HepG2 (cell line): ENCODE measurements around the gene MMP24OS. TPM values are rescaled to one million over a fixed set of nuclear protein-coding genes. Genes with fewer than 3 reads are reported as not detected.

Experiments
- CENPX ChIP-seq: sonication (generic); formaldehyde crosslinking; IDR thresholded peaks from 2 replicates; pipeline ENCODE4 v1.9.0; 2021; ENCODE audit warnings: mild to moderate bottlenecking, missing genetic modification reagents, moderate library complexity
- CHD2 ChIP-seq: IDR thresholded peaks from 2 replicates; pipeline ENCODE4 v1.6.1; 2011; ENCODE audit warnings: low read depth, low read length, improper control_type of control experiment
- CREM ChIP-seq, 2 experiments: sonication (generic) in 1 of 2; formaldehyde crosslinking in 1 of 2; IDR thresholded peaks; 2 replicates each; pipeline versions ENCODE4 v1.4.0 to v1.6.1; 2016 to 2020; ENCODE audit warnings: antibody characterized with exemption in 1 of 2, mild to moderate bottlenecking in 1 of 2, missing genetic modification reagents in 1 of 2
- FOXC1 ChIP-seq: sonication (generic); formaldehyde crosslinking; IDR thresholded peaks from 2 replicates; pipeline ENCODE4 v1.8.0; 2022; ENCODE audit warnings: mild to moderate bottlenecking, missing genetic modification reagents, borderline replicate concordance
- GABPA ChIP-seq, 2 experiments: IDR thresholded peaks; 2 replicates each; pipeline ENCODE4 v1.6.1; 2011 to 2016; ENCODE audit warnings: low read depth in 2 of 2, low read length in 1 of 2, missing biosample characterization in 1 of 2, missing genetic modification characterization in 1 of 2
- GABPB1 ChIP-seq: IDR thresholded peaks from 2 replicates; pipeline ENCODE4 v1.6.1; 2016; ENCODE audit warnings: mild to moderate bottlenecking, missing genetic modification reagents, moderate library complexity, missing compliant biosample characterization
- KLF16 ChIP-seq, 2 experiments: sonication (generic) in 1 of 2; formaldehyde crosslinking in 1 of 2; IDR thresholded peaks; 2 replicates each; pipeline versions ENCODE4 v1.6.1 to v1.8.0; 2016 to 2023; ENCODE audit warnings: missing genetic modification reagents in 2 of 2, missing compliant biosample characterization in 1 of 2
- MAZ ChIP-seq, 2 experiments: sonication (generic) in 1 of 2; formaldehyde crosslinking in 1 of 2; IDR thresholded peaks; 2 replicates each; pipeline versions ENCODE4 v1.5.0 to v1.6.1; 2012 to 2020; ENCODE audit warnings: low read depth in 2 of 2, mild to moderate bottlenecking in 2 of 2, borderline replicate concordance in 1 of 2, improper control_type of control experiment in 1 of 2, low read length in 1 of 2, missing genetic modification reagents in 1 of 2, moderate library complexity in 1 of 2
- NPAS2 ChIP-seq: sonication (generic); formaldehyde crosslinking; IDR thresholded peaks from 2 replicates; pipeline ENCODE4 v1.8.0; 2022; ENCODE audit warnings: mild to moderate bottlenecking, missing genetic modification reagents, borderline replicate concordance
- PHF20 ChIP-seq: sonication (generic); formaldehyde crosslinking; IDR thresholded peaks from 2 replicates; pipeline ENCODE4 v1.5.0; 2020; ENCODE audit warnings: mild to moderate bottlenecking, missing genetic modification reagents
- SCMH1 ChIP-seq: sonication (generic); formaldehyde crosslinking; IDR thresholded peaks from 2 replicates; pipeline ENCODE4 v1.9.0; 2021; ENCODE audit warnings: missing genetic modification reagents, mild to moderate bottlenecking, borderline replicate concordance
- SP4 ChIP-seq: sonication (generic); formaldehyde crosslinking; IDR thresholded peaks from 2 replicates; pipeline ENCODE4 v1.8.1; 2023; ENCODE audit warnings: mild to moderate bottlenecking, missing genetic modification reagents
- SRSF1 ChIP-seq: fragments of 200-400 bp; formaldehyde crosslinking; optimal IDR thresholded peaks from 2 replicates; pipeline ENCODE3; 2017; ENCODE audit warnings: mild to moderate bottlenecking, low read depth, low read length, moderate library complexity
- ZC3H4 ChIP-seq: sonication (generic); formaldehyde crosslinking; IDR thresholded peaks from 2 replicates; pipeline ENCODE4 v1.4.0; 2020; ENCODE audit warnings: missing genetic modification reagents, borderline replicate concordance
- ZNF430 ChIP-seq: sonication (generic); formaldehyde crosslinking; IDR thresholded peaks from 2 replicates; pipeline ENCODE4 v1.9.0; 2021; ENCODE audit warnings: mild to moderate bottlenecking, missing genetic modification reagents
- ZNF543 ChIP-seq: sonication (generic); formaldehyde crosslinking; IDR thresholded peaks from 2 replicates; pipeline ENCODE4 v1.4.0; 2020; ENCODE audit warnings: mild to moderate bottlenecking, missing genetic modification reagents
- ZNF570 ChIP-seq: sonication (generic); formaldehyde crosslinking; IDR thresholded peaks from 2 replicates; pipeline ENCODE4 v1.4.0; 2020; ENCODE audit warnings: mild to moderate bottlenecking, missing genetic modification reagents, borderline replicate concordance
- ZNF790 ChIP-seq: sonication (generic); formaldehyde crosslinking; IDR thresholded peaks from 2 replicates; pipeline ENCODE4 v1.8.0; 2022; ENCODE audit warnings: missing genetic modification reagents, mild to moderate bottlenecking, borderline replicate concordance
- polyA plus RNA-seq, 8 experiments: library from polyadenylated mRNA; depleted of rRNA in 3 of 8; stranded (reverse) in 7 of 8; unstranded in 1 of 8; fragments of >200 nt; fragmentation: Illumina TruSeq in 4 of 8; extraction: Trizol in 4 of 8; gene quantifications; 2 replicates each; pipeline versions ENCODE4 v1.2.1 to v1.2.3, GENCODE V29; 2011 to 2016; ENCODE audit warnings: low read depth in 4 of 8, missing spikeins in 1 of 8, mixed read lengths in 1 of 8; ENCODE audit not compliant: insufficient read depth in 1 of 8
- total RNA-seq, 5 experiments: library from RNA; depleted of rRNA; stranded (reverse); fragments of >200 nt; fragmentation: Illumina TruSeq; extraction: Trizol; gene quantifications; 2 replicates each; pipeline ENCODE4 v1.2.3, GENCODE V29; 2016; ENCODE audit warnings: low read depth in 1 of 5
- TF ChIP-seq, protein P1 (sequence below): IDR thresholded peaks from 2 replicates; pipeline ENCODE4 v1.4.0; 2020; ENCODE audit warnings: mild to moderate bottlenecking, missing genetic modification reagents
- TF ChIP-seq, protein P2 (sequence below): fragments of 450-650 bp; IDR thresholded peaks from 2 replicates; pipeline ENCODE4 v1.6.1; 2017
- TF ChIP-seq, protein P3 (sequence below): sonication (generic); formaldehyde crosslinking; IDR thresholded peaks from 2 replicates; pipeline ENCODE4 v1.9.0; 2022; ENCODE audit warnings: low read depth, missing genetic modification reagents

MMP24OS gene
- total and polyA plus RNA-seq, 2 of the 13 experiments (the other 11 are each of a cell fraction or from before 2014, with no cell fraction given), result 6.0 to 8.5 TPM

DNA sequence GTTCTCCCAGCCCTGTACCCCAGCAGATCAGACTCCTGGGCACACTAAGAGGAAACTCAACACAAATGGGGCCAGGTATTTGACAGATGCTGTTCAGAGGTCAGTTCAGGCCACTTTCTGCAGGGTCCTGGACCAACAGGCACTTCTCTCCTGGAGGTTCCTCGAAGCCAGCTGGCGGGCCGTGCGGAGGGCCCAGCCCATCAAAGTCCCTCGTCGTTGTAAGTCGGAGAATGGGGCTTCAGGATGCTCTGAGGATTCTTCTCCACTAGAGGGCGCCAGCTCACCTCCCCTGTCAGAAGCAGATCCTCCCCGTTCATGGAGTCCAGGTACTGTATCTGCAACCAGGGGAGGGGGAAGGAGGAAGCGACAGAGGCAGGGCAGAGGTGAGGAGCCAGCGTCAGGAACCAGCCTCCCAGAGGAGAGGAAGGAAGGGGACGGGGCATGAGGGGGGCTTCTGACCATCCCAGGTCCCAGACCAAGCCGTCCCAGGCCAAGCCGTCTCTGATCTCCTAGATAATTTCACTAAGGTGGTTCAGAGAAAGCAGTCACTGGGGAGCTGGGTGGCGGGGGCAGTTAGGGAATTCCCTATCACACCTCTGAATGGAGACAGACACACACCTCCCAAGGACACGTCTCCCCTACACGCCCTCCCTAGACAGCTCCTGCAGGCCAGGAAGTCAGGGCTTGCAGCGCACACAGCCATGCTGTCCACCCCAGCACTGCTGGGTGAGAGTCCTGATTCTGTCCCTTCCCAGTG lies 26.0 kb upstream of the MMP24OS start (continued):
- TF ChIP-seq ZC3H4 (CRISPR knock-in tag) (no peak), ZNF570 (CRISPR knock-in tag) (no peak), CHD2 (no peak), FOXC1 (CRISPR knock-in tag) (0 out of 2 replicates have a peak, but pooled peaks have one; percentile 32), ZNF543 (CRISPR knock-in tag) (no peak), GABPA (IDR thresholded peaks at IDR 0.05; ENCODE audit: low read depth, low read length) (no peak), GABPA (CRISPR knock-in tag; IDR thresholded peaks at IDR 0.05; ENCODE audit: low read depth) (peak; percentile 27), GABPB1 (peak; percentile 64), CREM (IDR thresholded peaks at IDR 0.05) (no peak), CREM (CRISPR knock-in tag; IDR thresholded peaks at IDR 0.05) (no peak), NPAS2 (CRISPR knock-in tag) (no peak), PHF20 (no peak; the same call in 1 of the 2 replicates), SCMH1 (no peak), SP4 (CRISPR knock-in tag) (peak; percentile 39; the same call in 1 of the 2 replicates), KLF16 (CRISPR knock-in tag; IDR thresholded peaks at IDR 0.05) (peak in 1 of 2 experiments; percentile 75; a peak in 1 of 4 replicates), MAZ (IDR thresholded peaks at IDR 0.05; ENCODE audit: borderline replicate concordance, low read depth, low read length) (peak; percentile 40; the same call in 1 of the 2 replicates), MAZ (CRISPR knock-in tag; IDR thresholded peaks at IDR 0.05; ENCODE audit: low read depth) (peak; percentile 86), ZNF430 (CRISPR knock-in tag) (0 out of 2 replicates have a peak, but pooled peaks have one; percentile 55), SRSF1 (no peak), ZNF790 (no peak), CENPX (no peak)
- TF ChIP-seq, protein P1, sequence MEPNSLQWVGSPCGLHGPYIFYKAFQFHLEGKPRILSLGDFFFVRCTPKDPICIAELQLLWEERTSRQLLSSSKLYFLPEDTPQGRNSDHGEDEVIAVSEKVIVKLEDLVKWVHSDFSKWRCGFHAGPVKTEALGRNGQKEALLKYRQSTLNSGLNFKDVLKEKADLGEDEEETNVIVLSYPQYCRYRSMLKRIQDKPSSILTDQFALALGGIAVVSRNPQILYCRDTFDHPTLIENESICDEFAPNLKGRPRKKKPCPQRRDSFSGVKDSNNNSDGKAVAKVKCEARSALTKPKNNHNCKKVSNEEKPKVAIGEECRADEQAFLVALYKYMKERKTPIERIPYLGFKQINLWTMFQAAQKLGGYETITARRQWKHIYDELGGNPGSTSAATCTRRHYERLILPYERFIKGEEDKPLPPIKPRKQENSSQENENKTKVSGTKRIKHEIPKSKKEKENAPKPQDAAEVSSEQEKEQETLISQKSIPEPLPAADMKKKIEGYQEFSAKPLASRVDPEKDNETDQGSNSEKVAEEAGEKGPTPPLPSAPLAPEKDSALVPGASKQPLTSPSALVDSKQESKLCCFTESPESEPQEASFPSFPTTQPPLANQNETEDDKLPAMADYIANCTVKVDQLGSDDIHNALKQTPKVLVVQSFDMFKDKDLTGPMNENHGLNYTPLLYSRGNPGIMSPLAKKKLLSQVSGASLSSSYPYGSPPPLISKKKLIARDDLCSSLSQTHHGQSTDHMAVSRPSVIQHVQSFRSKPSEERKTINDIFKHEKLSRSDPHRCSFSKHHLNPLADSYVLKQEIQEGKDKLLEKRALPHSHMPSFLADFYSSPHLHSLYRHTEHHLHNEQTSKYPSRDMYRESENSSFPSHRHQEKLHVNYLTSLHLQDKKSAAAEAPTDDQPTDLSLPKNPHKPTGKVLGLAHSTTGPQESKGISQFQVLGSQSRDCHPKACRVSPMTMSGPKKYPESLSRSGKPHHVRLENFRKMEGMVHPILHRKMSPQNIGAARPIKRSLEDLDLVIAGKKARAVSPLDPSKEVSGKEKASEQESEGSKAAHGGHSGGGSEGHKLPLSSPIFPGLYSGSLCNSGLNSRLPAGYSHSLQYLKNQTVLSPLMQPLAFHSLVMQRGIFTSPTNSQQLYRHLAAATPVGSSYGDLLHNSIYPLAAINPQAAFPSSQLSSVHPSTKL (CRISPR knock-in tag), result peak; percentile 61
- TF ChIP-seq, protein P2, sequence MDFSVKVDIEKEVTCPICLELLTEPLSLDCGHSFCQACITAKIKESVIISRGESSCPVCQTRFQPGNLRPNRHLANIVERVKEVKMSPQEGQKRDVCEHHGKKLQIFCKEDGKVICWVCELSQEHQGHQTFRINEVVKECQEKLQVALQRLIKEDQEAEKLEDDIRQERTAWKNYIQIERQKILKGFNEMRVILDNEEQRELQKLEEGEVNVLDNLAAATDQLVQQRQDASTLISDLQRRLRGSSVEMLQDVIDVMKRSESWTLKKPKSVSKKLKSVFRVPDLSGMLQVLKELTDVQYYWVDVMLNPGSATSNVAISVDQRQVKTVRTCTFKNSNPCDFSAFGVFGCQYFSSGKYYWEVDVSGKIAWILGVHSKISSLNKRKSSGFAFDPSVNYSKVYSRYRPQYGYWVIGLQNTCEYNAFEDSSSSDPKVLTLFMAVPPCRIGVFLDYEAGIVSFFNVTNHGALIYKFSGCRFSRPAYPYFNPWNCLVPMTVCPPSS, result no peak
- TF ChIP-seq, protein P3, sequence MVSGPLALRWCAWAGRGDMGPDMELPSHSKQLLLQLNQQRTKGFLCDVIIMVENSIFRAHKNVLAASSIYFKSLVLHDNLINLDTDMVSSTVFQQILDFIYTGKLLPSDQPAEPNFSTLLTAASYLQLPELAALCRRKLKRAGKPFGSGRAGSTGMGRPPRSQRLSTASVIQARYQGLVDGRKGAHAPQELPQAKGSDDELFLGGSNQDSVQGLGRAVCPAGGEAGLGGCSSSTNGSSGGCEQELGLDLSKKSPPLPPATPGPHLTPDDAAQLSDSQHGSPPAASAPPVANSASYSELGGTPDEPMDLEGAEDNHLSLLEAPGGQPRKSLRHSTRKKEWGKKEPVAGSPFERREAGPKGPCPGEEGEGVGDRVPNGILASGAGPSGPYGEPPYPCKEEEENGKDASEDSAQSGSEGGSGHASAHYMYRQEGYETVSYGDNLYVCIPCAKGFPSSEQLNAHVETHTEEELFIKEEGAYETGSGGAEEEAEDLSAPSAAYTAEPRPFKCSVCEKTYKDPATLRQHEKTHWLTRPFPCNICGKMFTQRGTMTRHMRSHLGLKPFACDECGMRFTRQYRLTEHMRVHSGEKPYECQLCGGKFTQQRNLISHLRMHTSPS, result peak; percentile 29; the same call in 1 of the 2 replicates
